A673 (cell line): ENCODE measurements around the gene MBNL2. TPM values are rescaled to one million over a fixed set of nuclear protein-coding genes. Genes with fewer than 3 reads are reported as not detected.

Experiments
- BruUV-seq: library from RNA; stranded (reverse); fragments of 400-500 nt; replicated peaks from 2 replicates; lab custom pipeline; 2021; lab: Mats Ljungman, UMichigan
- CTCF ChIA-PET: fragments of 300-600 bp; sonication (Branson Sonifier 250); formaldehyde crosslinking; loops from one replicate; lab custom pipeline; 2022; ENCODE audit warnings: antibody characterized with exemption; lab: Charles Lee
- POLR2A ChIA-PET: fragments of 300-600 bp; sonication (Branson Sonifier 250); formaldehyde crosslinking; loops from one replicate; lab custom pipeline; 2022; ENCODE audit warnings: antibody characterized with exemption; ENCODE audit not compliant: low non-redundant PET; lab: Charles Lee
- DNase-seq: peaks from one replicate; pipeline ENCODE4 v3.0.0-alpha.2; 2015; ENCODE audit warnings: low spot score
- H3K27ac ChIP-seq: fragments of 200-600 bp; sonication (generic); 2 replicates; pipeline ENCODE4 v1.5.1; 2016; ENCODE audit warnings: mixed run types, low read depth, mild to moderate bottlenecking, mixed read lengths, antibody characterized with exemption, low read length; ENCODE audit not compliant: poor library complexity, severe bottlenecking
- H3K27me3 ChIP-seq: fragments of 200-600 bp; sonication (generic); replicated peaks from 2 replicates; pipeline ENCODE4 v1.6.1; 2017; ENCODE audit warnings: mixed run types, low read depth, mild to moderate bottlenecking, mixed read lengths, antibody characterized with exemption, low read length; ENCODE audit not compliant: insufficient read depth, poor library complexity
- H3K36me3 ChIP-seq: fragments of 200-600 bp; sonication (generic); 2 replicates; pipeline ENCODE4 v1.6.1; 2016; ENCODE audit warnings: mixed run types, mild to moderate bottlenecking, mixed read lengths, antibody characterized with exemption, low read length; ENCODE audit not compliant: insufficient read depth, poor library complexity, severe bottlenecking
- H3K4me1 ChIP-seq: fragments of 200-600 bp; sonication (generic); 2 replicates; pipeline ENCODE4 v1.6.1; 2017; ENCODE audit warnings: mixed run types, mild to moderate bottlenecking, mixed read lengths, antibody characterized with exemption, low read length; ENCODE audit not compliant: insufficient read depth, poor library complexity, severe bottlenecking
- H3K4me3 ChIP-seq: fragments of 200-600 bp; sonication (generic); 2 replicates; pipeline ENCODE4 v1.5.1; 2016; ENCODE audit warnings: low read depth, mixed run types, mild to moderate bottlenecking, mixed read lengths, low read length; ENCODE audit not compliant: poor library complexity, severe bottlenecking
- H3K9me3 ChIP-seq: fragments of 200-600 bp; sonication (generic); 2 replicates; pipeline ENCODE4 v1.6.1; 2016; ENCODE audit warnings: mixed run types, low read depth, mild to moderate bottlenecking, mixed read lengths, antibody characterized with exemption, low read length; ENCODE audit not compliant: poor library complexity, severe bottlenecking
- EZH2 ChIP-seq: fragments of 200-600 bp; sonication (generic); IDR thresholded peaks from 2 replicates; pipeline ENCODE4 v1.6.1; 2017; ENCODE audit warnings: borderline replicate concordance, low read depth, mild to moderate bottlenecking, mixed read lengths, antibody characterized with exemption, low read length; ENCODE audit not compliant: poor library complexity, severe bottlenecking
- intact Hi-C: fragments of 100-400 bp; cut with micrococcal nuclease; formaldehyde crosslinking; loops from one replicate; pipeline ENCODE4 v1.10.0; 2022; ENCODE audit not compliant: unreplicated experiment
- total RNA-seq: library from RNA; stranded (reverse); gene quantifications from 2 replicates; pipeline ENCODE4 v1.2.3, GENCODE V29; 2021
- TF ChIP-seq, protein P1 (sequence below): fragments of 300-800, 200-600 bp; sonication (generic); conservative IDR thresholded peaks from 2 replicates; pipeline ENCODE4 v1.5.1; 2017; ENCODE audit warnings: low read depth, mild to moderate bottlenecking, antibody characterized with exemption, low read length, moderate library complexity, mixed read lengths

Gene MBNL2
- total RNA-seq, 1 experiment from 2014 or later: 12.0 TPM

DNA sequence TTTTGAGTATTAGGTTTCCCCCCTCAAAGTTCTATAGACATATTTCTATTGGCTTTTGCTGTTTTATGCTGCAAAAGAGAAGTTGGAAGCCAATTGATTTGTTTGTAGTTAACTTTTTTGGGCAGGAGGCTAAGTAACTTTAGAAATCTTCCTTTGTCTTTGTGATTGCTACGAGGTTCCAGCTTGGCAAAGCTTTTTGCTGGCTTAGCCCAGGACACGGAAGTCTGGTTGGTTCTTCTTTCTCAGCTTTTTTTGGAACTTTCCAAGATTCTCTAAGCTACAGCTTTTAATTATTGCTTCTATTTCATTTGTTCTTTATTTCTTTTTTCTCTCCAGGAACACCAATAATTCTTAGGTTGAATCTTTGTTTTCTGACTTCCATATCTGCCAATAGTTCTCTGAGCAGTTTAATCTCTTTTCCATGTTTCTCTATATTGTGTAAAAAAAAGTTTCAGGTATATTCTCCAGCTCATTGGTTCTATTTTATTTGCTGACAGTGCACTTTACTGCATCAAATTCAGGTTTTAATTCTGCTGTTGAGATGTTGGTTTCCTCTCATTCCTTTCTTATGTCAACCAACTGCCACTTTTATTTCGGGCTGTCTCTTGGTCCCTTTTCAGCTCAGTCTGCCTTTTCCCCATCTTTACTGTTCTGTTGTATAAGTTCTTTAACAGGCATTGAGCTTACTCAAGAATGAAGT, 27.8 kb downstream of the MBNL2 start:
- no peak overlapping the region for H3K4me3 ChIP-seq
- no peaks in the 10 kb centered on the region for H3K9me3 ChIP-seq
- ChIA-PET POLR2A (interaction anchor here (0.7 kb wide), 1 partner anchor 8 kb away, joined by 3 read pairs; no protein-coding TSS in a partner anchor), CTCF (no interaction called here)
- H3K36me3 ChIP-seq: no peaks in the 10 kb centered on the region
- H3K27ac ChIP-seq: no peak overlapping the region
- TF ChIP-seq EZH2: no peak
- TF ChIP-seq, protein P1, sequence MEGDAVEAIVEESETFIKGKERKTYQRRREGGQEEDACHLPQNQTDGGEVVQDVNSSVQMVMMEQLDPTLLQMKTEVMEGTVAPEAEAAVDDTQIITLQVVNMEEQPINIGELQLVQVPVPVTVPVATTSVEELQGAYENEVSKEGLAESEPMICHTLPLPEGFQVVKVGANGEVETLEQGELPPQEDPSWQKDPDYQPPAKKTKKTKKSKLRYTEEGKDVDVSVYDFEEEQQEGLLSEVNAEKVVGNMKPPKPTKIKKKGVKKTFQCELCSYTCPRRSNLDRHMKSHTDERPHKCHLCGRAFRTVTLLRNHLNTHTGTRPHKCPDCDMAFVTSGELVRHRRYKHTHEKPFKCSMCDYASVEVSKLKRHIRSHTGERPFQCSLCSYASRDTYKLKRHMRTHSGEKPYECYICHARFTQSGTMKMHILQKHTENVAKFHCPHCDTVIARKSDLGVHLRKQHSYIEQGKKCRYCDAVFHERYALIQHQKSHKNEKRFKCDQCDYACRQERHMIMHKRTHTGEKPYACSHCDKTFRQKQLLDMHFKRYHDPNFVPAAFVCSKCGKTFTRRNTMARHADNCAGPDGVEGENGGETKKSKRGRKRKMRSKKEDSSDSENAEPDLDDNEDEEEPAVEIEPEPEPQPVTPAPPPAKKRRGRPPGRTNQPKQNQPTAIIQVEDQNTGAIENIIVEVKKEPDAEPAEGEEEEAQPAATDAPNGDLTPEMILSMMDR: no peak
- no peaks in the 10 kb centered on the region for H3K27me3 ChIP-seq
- no peak for DNase-seq
- intact Hi-C loops: no loop called here
- no TSS peak for BruUV-seq
- peaks cover 27% of the 10 kb centered on the region for H3K4me1 ChIP-seq

- POLR2A ChIA-PET: interaction anchor here (0.7 kb wide), 1 partner anchor 9 kb away, joined by 3 read pairs; no protein-coding TSS in a partner anchor
- no peak overlapping the region for H3K4me3 ChIP-seq
- DNase-seq: no peak
- no peak for TF ChIP-seq EZH2
- TF ChIP-seq, protein P1: no peak
- H3K4me1 ChIP-seq: peaks cover 32% of the 10 kb centered on the region
- no peak overlapping the region for H3K27ac ChIP-seq
- CTCF ChIA-PET: no interaction called here
- H3K9me3 ChIP-seq: no peaks in the 10 kb centered on the region
- H3K36me3 ChIP-seq: no peaks in the 10 kb centered on the region
- H3K27me3 ChIP-seq: no peaks in the 10 kb centered on the region
- no TSS peak for BruUV-seq
- intact Hi-C loops: no loop called here
These were observed 28.4 kb downstream of the MBNL2 start for GRCh38 chr13:97250560-97250959.

GRCh38 chr13:97252735-97253134, 30.6 kb downstream of the MBNL2 start:
- TF ChIP-seq, protein P1: no peak
- no peak for TF ChIP-seq EZH2
- no peak overlapping the region for H3K4me3 ChIP-seq

More at GRCh38 chr13:97252735-97253134, 30.6 kb downstream of the MBNL2 start:
- CTCF ChIA-PET: no interaction called here
- POLR2A ChIA-PET: no interaction called here
- Histone ChIP-seq H3K36me3 (no peaks in the 10 kb centered on the region), H3K9me3 (no peaks in the 10 kb centered on the region), H3K27ac (no peak overlapping the region), H3K27me3 (no peaks in the 10 kb centered on the region), H3K4me1 (peaks cover 33% of the 10 kb centered on the region)
- intact Hi-C loops: no loop called here
- no peak for DNase-seq
- BruUV-seq: no TSS peak
